ENCODE measurements around the gene DHRS1. TPM values are rescaled to one million over a fixed set of nuclear protein-coding genes. Genes with fewer than 3 reads are reported as not detected.

The DHRS1 gene
- total RNA-seq, 1 donor: 13.8 TPM

- no peak for DNase-seq (ENCODE audit: low read depth)
- TF ChIP-seq, protein P1, sequence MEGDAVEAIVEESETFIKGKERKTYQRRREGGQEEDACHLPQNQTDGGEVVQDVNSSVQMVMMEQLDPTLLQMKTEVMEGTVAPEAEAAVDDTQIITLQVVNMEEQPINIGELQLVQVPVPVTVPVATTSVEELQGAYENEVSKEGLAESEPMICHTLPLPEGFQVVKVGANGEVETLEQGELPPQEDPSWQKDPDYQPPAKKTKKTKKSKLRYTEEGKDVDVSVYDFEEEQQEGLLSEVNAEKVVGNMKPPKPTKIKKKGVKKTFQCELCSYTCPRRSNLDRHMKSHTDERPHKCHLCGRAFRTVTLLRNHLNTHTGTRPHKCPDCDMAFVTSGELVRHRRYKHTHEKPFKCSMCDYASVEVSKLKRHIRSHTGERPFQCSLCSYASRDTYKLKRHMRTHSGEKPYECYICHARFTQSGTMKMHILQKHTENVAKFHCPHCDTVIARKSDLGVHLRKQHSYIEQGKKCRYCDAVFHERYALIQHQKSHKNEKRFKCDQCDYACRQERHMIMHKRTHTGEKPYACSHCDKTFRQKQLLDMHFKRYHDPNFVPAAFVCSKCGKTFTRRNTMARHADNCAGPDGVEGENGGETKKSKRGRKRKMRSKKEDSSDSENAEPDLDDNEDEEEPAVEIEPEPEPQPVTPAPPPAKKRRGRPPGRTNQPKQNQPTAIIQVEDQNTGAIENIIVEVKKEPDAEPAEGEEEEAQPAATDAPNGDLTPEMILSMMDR (IDR thresholded peaks at IDR 0.05; ENCODE audit: insufficient read depth, low read depth, low read length): no peak
- no peak overlapping the region for H3K4me3 ChIP-seq (ENCODE audit: low read depth, low read length)
Measured at GRCh38 chr14:24269910-24270536, 29.6 kb downstream of the DHRS1 start.

DNA sequence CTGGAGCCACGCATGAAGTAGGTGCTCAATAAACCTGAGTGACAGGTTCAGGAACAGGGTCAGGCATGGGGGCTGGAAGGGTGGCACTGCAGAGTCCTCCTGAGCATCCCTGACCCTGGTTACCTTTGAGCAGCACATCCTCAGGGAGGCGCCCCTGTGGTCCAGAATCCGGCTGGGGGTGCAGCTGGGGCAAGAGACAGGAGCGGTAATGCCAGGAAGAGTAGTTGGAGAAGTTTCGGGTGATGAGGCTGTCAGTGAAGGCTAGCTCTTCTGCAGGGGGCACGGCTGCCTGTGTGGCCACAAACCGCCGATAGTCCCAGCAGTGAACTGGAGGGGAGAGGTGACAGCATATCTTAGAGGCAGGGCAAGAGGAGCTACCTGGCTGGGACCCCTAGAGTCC lies 30.2 kb downstream of the DHRS1 start:
- no peak for DNase-seq (ENCODE audit: low read depth)
- no peak overlapping the region for H3K4me3 ChIP-seq (ENCODE audit: low read depth, low read length)
- TF ChIP-seq, protein P1 (IDR thresholded peaks at IDR 0.05; ENCODE audit: insufficient read depth, low read depth, low read length): no peak

GRCh38 chr14:24268225-24268624 lies 31.4 kb downstream of the DHRS1 start:
- TF ChIP-seq, protein P1 (IDR thresholded peaks at IDR 0.05; ENCODE audit: insufficient read depth, low read depth, low read length): no peak
- no peak overlapping the region for H3K4me3 ChIP-seq (ENCODE audit: low read depth, low read length)
- DNase-seq (ENCODE audit: low read depth): no peak

DNA sequence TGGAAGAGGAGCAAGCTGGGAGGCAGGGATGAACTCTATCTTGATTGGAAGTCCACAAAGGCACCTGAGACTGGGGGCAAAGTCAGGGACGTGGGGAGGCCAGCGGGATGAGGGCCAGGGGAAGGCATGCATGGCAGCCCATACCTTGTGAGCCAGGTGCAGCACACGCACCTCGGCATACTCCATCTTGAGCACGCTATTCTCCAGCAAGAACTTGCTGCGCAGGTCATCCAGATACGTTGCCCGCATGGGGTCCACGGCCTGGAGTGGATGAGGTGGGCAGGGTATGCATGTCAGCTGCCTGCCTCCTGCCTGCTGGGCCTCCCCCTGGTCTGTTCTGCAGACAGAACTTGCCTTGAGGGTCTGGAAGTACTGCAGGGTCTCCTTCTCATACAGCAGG lies 32.1 kb downstream of the DHRS1 start:
- TF ChIP-seq, protein P1 (IDR thresholded peaks at IDR 0.05; ENCODE audit: insufficient read depth, low read depth, low read length): no peak
- DNase-seq (ENCODE audit: low read depth): no peak
- H3K4me3 ChIP-seq (ENCODE audit: low read depth, low read length): no peak overlapping the region

DNA sequence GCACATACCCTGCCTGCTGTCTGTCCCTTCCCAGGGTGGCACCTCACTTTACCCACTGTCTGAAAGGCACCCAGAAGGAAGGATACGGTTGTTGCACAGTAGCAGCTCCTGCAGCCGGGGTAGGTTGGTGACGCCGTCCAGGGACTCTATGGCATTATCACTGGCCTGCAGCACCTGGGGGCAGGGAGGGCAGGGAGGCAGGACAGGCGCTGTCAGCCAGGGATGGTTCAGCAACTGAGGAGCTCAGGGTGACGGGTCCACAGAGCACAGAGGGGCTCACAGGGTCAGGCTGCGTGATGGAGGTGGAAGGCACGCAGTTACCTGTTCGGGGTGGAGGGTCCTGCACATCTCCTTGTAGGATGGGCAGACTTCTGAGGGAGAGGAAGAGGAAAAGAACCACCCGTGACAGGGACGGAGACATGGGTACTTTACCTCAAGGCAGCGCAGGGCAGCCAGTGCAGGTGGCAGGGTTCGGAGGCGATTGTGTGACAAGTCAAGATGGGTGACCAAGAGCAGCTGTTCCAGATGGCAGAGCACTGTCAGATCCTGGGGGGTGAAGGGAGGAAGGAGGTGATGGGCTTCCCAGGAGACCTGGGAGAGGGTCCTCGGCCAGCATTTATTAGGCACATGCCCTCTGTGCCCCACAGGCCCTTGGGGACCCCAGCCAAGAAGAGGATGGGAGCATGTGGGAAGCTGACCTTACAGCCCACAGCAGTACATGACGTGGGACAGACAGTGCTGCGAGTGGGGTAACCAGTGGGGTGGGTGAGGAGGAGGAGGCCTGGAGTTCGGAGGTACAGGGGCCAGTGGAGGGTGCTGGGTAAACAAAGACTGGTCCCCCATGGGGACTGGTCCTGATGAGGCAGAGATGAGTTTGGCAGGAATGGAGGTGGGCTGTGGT lies 33.0 kb downstream of the DHRS1 start:
- TF ChIP-seq, protein P1 (IDR thresholded peaks at IDR 0.05; ENCODE audit: insufficient read depth, low read depth, low read length): no peak
- H3K4me3 ChIP-seq (ENCODE audit: low read depth, low read length): no peak overlapping the region
- DNase-seq (ENCODE audit: low read depth): no peak

GRCh38 chr14:24264298-24264697 lies 35.3 kb downstream of the DHRS1 start:
- TF ChIP-seq, protein P1 (IDR thresholded peaks at IDR 0.05; ENCODE audit: insufficient read depth, low read depth, low read length): no peak
- no peak overlapping the region for H3K4me3 ChIP-seq (ENCODE audit: low read depth, low read length)
- no peak for DNase-seq (ENCODE audit: low read depth)
